OCI-LY1 (cell line): ENCODE measurements around the gene CACNA1C.

Experiments used
- EZH2 ChIP-seq: fragments of 200-600 bp; sonication (generic), shearing (Covaris generic); IDR thresholded peaks from 2 replicates; pipeline ENCODE4 v1.8.0; 2017; ENCODE audit warnings: borderline replicate concordance, mixed run types, mild to moderate bottlenecking, antibody characterized with exemption, low read length, moderate library complexity, mixed read lengths
- TF ChIP-seq, protein P1 (sequence below): fragments of 200-600 bp; sonication (generic), shearing (Covaris generic); IDR thresholded peaks from 2 replicates; pipeline ENCODE4 v1.5.1; 2017; ENCODE audit warnings: mild to moderate bottlenecking, antibody characterized with exemption, low read length, moderate library complexity, mixed read lengths

DNA sequence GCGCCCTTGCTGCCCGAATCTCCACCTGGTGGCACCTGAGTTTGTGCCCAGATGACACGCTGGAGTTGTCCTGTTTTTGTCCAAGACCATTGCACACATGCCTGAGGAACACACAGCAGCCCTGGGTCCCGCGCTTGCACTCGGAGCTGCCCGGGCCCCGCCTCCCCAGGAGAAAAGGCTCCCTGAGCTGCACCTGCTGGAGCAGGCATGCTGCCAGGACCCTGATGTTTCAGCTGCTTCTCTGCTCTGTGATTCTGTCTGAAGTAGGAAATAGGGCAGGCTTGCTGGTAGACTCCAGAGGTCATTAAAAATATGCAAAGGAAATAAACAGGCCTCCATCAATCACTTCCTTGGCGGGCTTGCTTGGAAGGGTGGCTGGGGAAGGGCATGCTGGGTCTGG, 271.6 kb downstream of the CACNA1C start:
- TF ChIP-seq, protein P1, sequence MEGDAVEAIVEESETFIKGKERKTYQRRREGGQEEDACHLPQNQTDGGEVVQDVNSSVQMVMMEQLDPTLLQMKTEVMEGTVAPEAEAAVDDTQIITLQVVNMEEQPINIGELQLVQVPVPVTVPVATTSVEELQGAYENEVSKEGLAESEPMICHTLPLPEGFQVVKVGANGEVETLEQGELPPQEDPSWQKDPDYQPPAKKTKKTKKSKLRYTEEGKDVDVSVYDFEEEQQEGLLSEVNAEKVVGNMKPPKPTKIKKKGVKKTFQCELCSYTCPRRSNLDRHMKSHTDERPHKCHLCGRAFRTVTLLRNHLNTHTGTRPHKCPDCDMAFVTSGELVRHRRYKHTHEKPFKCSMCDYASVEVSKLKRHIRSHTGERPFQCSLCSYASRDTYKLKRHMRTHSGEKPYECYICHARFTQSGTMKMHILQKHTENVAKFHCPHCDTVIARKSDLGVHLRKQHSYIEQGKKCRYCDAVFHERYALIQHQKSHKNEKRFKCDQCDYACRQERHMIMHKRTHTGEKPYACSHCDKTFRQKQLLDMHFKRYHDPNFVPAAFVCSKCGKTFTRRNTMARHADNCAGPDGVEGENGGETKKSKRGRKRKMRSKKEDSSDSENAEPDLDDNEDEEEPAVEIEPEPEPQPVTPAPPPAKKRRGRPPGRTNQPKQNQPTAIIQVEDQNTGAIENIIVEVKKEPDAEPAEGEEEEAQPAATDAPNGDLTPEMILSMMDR = no peak
- TF ChIP-seq EZH2 = no peak
